Measurements from ENCODE around the gene CEP95.

CEP95 gene

DNA sequence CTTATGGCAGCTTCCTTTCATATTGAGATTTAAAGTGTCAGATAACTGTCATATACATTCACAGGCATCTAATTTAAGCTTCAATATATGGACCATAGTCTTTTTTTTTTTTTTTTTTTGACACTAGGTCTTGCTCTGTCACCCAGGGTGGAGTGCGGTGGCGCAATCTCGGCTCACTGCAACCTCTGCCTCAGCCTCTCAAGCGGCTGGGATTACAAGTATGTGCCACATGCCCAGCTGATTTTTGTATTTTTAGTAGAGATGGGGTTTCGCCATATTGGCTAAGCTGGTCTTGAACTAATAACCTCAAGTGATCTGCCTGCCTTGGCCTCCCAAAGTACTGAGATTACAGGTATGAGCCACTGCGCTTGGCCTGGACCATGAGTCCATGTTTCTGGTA is 13.6 kb downstream of the CEP95 start:
- no peak for DNase-seq

DNA sequence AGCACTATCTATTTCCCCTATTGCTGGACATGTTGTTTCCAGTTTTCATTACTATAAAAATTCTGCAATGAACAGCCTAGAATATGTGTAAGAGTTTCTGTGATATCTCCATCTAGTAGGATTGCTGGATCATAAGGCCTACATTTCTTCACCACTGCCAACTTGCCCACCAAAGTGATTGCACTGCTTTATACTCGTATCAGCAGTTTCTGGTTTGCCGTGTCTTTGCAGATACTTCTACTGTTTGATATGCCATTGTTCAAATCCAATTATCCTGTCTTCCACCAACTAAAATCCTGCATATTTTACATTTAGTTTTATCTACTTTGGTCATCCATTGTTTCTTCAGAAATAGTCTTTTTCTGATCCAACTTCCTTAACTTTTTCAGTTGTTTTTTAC is 21.1 kb downstream of the CEP95 start:
- no peak for DNase-seq

- no peak for DNase-seq
Measured at GRCh38 chr17:64529221-64529620, 22.4 kb downstream of the CEP95 start.

DNA sequence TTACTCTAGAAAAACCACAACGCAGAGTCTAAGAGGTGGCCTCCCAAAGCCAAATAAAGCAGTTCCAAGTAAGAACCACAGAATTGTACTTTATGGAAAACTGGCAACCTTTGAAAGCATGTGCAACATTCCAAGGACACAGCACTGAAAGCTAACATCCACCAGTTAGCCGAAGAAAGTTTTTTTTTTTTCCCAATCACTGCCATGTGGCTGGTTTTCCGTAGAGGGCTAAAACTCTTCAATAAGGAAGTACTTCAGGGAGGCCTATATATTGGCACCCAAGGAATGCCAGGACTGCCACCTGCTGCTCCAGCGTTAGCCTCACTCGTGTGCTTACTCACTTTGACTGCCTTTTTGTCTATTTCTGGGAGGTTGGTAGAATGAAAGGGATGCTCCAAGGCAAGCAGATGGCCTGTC is 25.2 kb downstream of the CEP95 start:
- DNase-seq = no peak

DNA sequence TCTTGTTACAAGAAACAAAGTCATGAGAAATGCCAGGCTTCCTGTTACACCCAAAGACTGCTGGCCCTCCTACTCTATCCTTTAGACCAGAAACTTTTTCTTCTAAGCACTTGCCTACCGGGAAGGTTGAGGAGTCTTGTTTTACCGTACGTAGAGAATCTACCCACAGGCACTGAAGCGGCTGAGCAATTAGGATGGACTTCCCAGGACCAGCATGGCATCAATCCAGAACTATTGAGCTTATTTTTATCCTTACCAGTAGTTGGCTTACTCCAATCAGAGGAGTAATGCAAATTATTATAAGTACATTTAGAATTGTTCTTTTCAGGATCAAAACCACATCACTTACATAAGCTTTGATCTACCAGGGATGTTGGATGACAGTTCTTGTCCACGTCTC is 25.6 kb downstream of the CEP95 start:
- DNase-seq = no peak

- no peak for DNase-seq
Measured at GRCh38 chr17:64533784-64534183, 27.0 kb downstream of the CEP95 start.

DNA sequence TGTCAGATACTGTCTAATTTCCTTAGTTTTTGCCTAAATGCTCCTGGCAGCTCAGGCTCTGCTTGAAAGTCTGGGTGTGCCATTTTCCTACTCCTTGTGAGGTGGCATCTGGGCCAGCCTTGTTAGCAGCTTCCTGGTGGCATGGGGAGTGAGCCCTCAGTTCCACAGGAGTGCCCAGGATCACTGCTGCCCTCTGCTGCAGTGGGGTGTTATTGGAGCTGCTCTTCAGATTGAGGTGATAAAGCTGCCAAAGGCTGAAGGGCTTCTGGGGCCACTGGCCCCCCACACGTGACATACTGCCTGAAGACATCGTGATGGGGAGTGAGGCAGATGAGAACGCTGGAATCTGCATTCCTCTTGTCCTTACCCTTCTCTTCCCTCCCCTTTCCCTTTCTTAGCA is 27.4 kb downstream of the CEP95 start:
- no peak for DNase-seq

GRCh38 chr17:64535357-64535756 is 28.6 kb downstream of the CEP95 start:
- no peak for DNase-seq

DNA sequence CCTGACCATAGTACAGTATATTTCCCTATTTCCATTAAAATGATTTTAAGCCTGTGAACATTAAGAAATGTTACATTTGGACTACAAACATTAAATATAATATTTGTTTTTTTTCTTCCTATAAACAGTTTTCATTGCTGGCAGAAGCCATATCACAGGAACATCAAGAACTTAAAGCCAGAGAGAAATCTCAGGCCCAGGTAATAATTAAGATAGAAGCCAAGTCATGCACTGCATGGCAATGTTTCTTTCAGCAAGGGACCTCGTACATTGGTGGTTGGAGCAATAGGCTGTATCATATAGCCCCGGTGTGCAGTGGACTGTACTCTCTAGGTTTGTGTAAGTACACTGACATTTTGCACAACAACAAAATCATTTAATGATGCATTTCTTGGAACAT is 30.1 kb downstream of the CEP95 start:
- no peak for DNase-seq

GRCh38 chr17:64537488-64537887 is 30.7 kb downstream of the CEP95 start:
- no peak for DNase-seq

GRCh38 chr17:64538508-64539130 is 31.8 kb downstream of the CEP95 start:
- DNase-seq = no peak

DNA sequence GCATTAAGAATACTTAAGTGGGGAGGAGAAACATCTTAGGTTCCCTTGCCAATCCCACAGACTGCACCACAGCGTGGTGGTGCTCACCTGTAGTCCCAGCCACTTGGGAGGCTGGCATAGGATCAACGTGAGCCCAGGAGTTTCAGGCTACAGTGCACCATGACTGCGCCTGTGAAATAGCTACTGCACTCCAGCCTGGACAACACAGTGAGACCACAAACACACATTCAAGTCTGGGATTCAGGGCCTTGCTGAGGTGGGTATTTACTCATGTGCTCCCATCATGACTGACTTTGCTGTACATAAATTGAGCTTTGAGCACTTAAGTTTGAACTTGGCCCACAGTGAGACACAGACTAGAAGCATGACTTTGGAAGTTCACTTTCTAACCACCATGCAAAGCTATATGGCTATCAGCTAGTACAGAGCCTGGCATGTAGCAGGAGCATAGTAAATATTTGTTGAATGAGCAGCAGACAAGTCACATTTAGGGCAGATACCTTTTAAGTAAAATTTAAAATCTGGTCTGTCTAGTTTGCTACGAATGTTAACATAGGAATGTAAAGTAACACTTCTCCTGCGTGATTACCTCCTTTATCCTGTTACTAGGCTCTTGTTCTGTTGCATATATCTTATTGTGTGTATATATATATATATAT is 33.5 kb downstream of the CEP95 start:
- DNase-seq = no peak

DNA sequence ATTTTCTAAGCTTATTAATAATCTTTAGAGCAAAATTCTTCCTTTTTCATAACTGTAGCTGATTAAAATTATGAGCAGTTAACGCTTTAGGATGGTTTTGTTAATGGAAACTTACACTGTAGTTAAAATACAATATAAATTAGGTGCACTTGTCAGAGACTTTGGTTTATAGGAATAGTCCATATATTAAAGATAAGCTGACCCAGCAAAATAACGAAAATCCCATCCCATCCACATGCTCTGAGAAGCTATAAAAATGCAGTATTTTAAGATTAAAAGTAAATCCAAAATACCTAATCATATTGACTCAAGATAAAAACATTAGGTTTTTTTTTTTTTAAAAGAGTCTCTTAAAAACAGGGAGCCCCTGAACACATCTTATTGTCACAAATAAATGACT is 38.0 kb downstream of the CEP95 start:
- no peak for DNase-seq

GRCh38 chr17:64546716-64547115 is 39.9 kb downstream of the CEP95 start:
- no peak for DNase-seq

- no peak for DNase-seq
Measured at GRCh38 chr17:64547319-64547718, 40.5 kb downstream of the CEP95 start.

GRCh38 chr17:64551461-64551860 is 44.7 kb downstream of the CEP95 start:
- DNase-seq = no peak

GRCh38 chr17:64554028-64554637 is 47.4 kb downstream of the CEP95 start:
- no peak for DNase-seq

DNA sequence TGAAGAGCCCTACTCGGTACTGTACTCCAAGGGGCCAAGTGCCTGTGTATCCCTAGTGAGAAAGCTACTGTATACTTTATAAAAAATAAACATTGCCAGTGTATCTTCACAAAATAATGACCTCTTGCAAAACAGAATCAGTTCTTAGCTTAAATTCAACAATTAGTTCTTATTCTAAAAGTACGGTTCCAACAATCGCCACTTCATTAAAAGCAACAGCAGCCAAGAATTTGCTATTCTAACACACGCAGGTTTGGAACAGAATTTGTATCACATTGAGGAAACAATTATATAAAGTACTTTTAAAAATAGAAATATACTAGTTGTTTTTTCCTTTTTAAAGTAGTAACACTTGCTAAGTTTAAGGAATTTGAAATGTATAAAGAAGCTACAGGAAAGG is 48.5 kb downstream of the CEP95 start:
- DNase-seq = no peak

DNA sequence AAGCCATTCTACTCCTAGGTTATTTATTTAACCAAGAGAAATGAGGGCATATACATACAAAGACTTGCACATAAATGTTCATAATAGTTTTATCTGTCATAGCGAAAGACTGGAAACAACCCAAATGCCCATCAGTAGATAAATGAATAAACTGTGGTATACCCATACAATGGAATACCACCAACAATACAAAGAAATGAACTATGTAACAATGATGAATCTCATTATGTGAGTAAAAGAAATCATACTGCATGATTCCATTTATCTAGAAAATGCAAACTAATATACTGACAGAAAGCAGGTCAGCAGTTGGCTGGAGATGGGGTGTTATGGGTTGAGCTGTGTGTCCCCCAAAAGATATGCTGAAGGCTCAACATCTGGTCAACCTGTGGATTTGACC is 57.3 kb downstream of the CEP95 start:
- DNase-seq = no peak

DNA sequence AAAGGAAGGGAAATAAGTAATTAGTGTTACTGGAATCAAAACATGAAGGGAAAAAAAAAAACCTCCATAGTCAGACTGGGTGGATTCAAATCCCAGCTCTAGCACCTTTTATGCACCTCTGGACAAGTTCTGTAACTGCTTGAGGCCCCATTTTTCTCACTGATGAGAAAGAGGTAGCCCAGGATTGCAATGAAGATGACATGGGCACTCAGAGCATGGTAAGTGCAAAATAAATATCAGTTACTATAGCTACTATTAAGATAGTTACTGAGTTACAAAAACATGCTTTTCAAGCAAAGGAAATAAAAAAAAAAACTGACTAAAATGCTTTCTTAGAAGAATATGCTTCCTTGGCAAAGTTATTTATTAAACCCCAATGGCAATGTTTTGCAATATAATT is 58.8 kb downstream of the CEP95 start:
- DNase-seq = no peak

GRCh38 chr17:64571746-64572145 is 65.0 kb downstream of the CEP95 start:
- DNase-seq = no peak

- DNase-seq = no peak
Measured at GRCh38 chr17:64572682-64573154, 65.9 kb downstream of the CEP95 start.

- no peak for DNase-seq
Measured at GRCh38 chr17:64573214-64573613, 66.4 kb downstream of the CEP95 start.

DNA sequence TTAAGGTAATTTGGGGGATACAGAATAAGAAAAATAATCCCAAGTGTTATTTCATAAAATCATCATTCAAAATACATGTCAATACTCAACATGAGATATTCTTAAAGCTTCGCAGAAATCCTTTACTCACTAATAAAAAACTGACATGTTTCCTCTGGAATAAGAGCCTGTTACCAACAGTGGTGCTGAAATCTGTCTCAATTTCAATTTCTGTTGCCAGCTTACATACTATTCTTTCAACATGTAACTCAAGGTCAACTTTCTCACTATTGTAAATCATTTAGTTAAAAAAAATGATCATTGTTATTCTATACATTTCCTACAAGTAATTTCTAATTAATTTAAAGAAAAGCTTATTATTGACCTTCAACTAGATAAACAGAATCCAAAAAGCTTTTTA is 67.9 kb downstream of the CEP95 start:
- DNase-seq = no peak

GRCh38 chr17:64575431-64575830 is 68.7 kb downstream of the CEP95 start:
- no peak for DNase-seq
